ENCODE data around the gene ALDH1L2. TPM values are rescaled to one million over a fixed set of nuclear protein-coding genes. Genes with fewer than 3 reads are reported as not detected.

Gene ALDH1L2
- polyA plus RNA-seq, 1 donor from 2014 or later: 0.35 TPM

DNA sequence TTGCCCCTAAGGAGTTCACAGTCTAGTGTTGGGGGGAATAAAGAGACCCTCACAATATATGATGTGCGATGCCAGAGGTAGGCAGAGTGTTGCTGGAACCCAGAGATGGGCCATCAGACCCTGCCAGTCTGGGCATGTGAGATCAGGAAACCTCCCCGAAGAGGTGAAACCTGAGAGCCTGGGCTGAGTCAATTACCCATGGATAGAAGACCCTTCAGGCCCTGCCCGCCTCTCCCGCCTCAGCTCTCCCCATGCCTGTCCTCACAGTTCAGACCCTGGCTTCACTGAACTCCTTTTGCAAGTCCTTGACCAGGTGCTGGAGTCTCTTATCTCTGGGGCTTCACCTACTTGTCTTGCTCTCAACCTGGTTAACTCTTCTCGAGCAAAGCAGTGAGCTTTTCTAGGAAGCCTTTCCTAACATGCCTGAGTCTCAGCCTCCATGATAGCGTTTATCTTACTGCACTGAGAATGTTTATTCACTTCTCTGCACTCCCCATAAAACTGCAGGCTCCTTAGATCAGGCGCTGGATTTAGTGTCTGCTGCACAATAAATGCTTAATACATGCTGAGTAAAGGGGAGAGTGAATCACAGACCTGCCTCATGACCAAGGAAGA, 19.6 kb downstream of the ALDH1L2 start:
- no peak overlapping the region for H3K9ac ChIP-seq (ENCODE audit: low read length)
- no peaks in the 10 kb centered on the region for H3F3A ChIP-seq (ENCODE audit: insufficient read depth, low read length, poor library complexity, severe bottlenecking)
- no peak overlapping the region for H3K4me2 ChIP-seq (ENCODE audit: low read length)
- H3K27me3 ChIP-seq (ENCODE audit: insufficient read depth, low read depth, low read length): no peaks in the 10 kb centered on the region
- no peaks in the 10 kb centered on the region for H3K9me3 ChIP-seq (ENCODE audit: low read length)
- no peaks in the 10 kb centered on the region for H4K20me1 ChIP-seq (ENCODE audit: insufficient read depth)
- TF ChIP-seq POLR2AphosphoS5 (IDR thresholded peaks at IDR 0.05): no peak
- no peak for TF ChIP-seq EZH2 (IDR thresholded peaks at IDR 0.05; ENCODE audit: borderline replicate concordance, insufficient read depth, low read length, poor library complexity, severe bottlenecking)
- TF ChIP-seq SMC3 (conservative IDR thresholded peaks at IDR 0.05; ENCODE audit: poor library complexity): no peak
- no peak for TF ChIP-seq TAF1 (IDR thresholded peaks at IDR 0.05; ENCODE audit: low read depth)
- H3K27ac ChIP-seq (ENCODE audit: low read length): no peak overlapping the region
- H3K79me2 ChIP-seq (replicated peaks; ENCODE audit: insufficient read depth, low read length): no peaks in the 10 kb centered on the region
- no peaks in the 10 kb centered on the region for H3K36me3 ChIP-seq (ENCODE audit: insufficient read depth, low read length)
- no peak overlapping the region for H2AFZ ChIP-seq (ENCODE audit: low read depth, low read length)
- no peak overlapping the region for H3K4me3 ChIP-seq (ENCODE audit: low read length)
- no peaks in the 10 kb centered on the region for H3K9me2 ChIP-seq (ENCODE audit: insufficient read depth, low read length)

GRCh38 chr12:105060715-105061378, 23.4 kb downstream of the ALDH1L2 start:
- Histone ChIP-seq H3K36me3 (ENCODE audit: insufficient read depth, low read length) (no peaks in the 10 kb centered on the region), H4K20me1 (ENCODE audit: insufficient read depth) (no peaks in the 10 kb centered on the region), H3K4me2 (ENCODE audit: low read length) (no peak overlapping the region), H3K9ac (ENCODE audit: low read length) (no peak overlapping the region), H3F3A (ENCODE audit: insufficient read depth, low read length, poor library complexity, severe bottlenecking) (no peaks in the 10 kb centered on the region), H2AFZ (ENCODE audit: low read depth, low read length) (no peak overlapping the region), H3K4me3 (ENCODE audit: low read length) (no peak overlapping the region), H3K9me3 (ENCODE audit: low read length) (no peaks in the 10 kb centered on the region), H3K27me3 (ENCODE audit: insufficient read depth, low read depth, low read length) (no peaks in the 10 kb centered on the region), H3K27ac (ENCODE audit: low read length) (no peak overlapping the region), H3K79me2 (replicated peaks; ENCODE audit: insufficient read depth, low read length) (no peaks in the 10 kb centered on the region), H3K9me2 (ENCODE audit: insufficient read depth, low read length) (no peaks in the 10 kb centered on the region)
- TF ChIP-seq MXI1 (conservative IDR thresholded peaks at IDR 0.05; ENCODE audit: poor library complexity, severe bottlenecking): no peak
- TF ChIP-seq POLR2AphosphoS5 (IDR thresholded peaks at IDR 0.05): no peak
- no peak for TF ChIP-seq EP300 (conservative IDR thresholded peaks at IDR 0.05; ENCODE audit: poor library complexity, severe bottlenecking)
- TF ChIP-seq, protein P1, sequence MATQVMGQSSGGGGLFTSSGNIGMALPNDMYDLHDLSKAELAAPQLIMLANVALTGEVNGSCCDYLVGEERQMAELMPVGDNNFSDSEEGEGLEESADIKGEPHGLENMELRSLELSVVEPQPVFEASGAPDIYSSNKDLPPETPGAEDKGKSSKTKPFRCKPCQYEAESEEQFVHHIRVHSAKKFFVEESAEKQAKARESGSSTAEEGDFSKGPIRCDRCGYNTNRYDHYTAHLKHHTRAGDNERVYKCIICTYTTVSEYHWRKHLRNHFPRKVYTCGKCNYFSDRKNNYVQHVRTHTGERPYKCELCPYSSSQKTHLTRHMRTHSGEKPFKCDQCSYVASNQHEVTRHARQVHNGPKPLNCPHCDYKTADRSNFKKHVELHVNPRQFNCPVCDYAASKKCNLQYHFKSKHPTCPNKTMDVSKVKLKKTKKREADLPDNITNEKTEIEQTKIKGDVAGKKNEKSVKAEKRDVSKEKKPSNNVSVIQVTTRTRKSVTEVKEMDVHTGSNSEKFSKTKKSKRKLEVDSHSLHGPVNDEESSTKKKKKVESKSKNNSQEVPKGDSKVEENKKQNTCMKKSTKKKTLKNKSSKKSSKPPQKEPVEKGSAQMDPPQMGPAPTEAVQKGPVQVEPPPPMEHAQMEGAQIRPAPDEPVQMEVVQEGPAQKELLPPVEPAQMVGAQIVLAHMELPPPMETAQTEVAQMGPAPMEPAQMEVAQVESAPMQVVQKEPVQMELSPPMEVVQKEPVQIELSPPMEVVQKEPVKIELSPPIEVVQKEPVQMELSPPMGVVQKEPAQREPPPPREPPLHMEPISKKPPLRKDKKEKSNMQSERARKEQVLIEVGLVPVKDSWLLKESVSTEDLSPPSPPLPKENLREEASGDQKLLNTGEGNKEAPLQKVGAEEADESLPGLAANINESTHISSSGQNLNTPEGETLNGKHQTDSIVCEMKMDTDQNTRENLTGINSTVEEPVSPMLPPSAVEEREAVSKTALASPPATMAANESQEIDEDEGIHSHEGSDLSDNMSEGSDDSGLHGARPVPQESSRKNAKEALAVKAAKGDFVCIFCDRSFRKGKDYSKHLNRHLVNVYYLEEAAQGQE (IDR thresholded peaks at IDR 0.05; ENCODE audit: borderline replicate concordance): no peak
- no peak for TF ChIP-seq TAF1 (IDR thresholded peaks at IDR 0.05; ENCODE audit: low read depth)
- no peak for TF ChIP-seq SMC3 (conservative IDR thresholded peaks at IDR 0.05; ENCODE audit: poor library complexity)
- no peak for TF ChIP-seq CTCF (IDR thresholded peaks at IDR 0.05; ENCODE audit: poor library complexity, severe bottlenecking)
- no peak for TF ChIP-seq RAD21 (conservative IDR thresholded peaks at IDR 0.05)
- no peak for TF ChIP-seq EZH2 (IDR thresholded peaks at IDR 0.05; ENCODE audit: borderline replicate concordance, insufficient read depth, low read length, poor library complexity, severe bottlenecking)

Measured in neural cell (in vitro differentiated cells).